IMR-90 (cell line): ENCODE measurements around the gene IDS. TPM values are rescaled to one million over a fixed set of nuclear protein-coding genes. Genes with fewer than 3 reads are reported as not detected.

Experiments
- ATAC-seq: fragments of 200-7000 bp; cut with Tn5 transposase; 2 replicates; pipeline ENCODE4 v1.9.1; 2020; ENCODE audit warnings: low read depth, mild to moderate bottlenecking, moderate library complexity
- BruUV-seq: library from RNA; stranded (reverse); fragments of 400-500 nt; replicated peaks from 2 replicates; lab custom pipeline; 2021; lab: Mats Ljungman, UMichigan
- CTCF ChIA-PET: fragments of 300-600 bp; formaldehyde crosslinking; extraction: SDS; loops from one replicate; lab custom pipeline; 2021; ENCODE audit warnings: antibody characterized with exemption; lab: Yijun Ruan, JAX
- POLR2A ChIA-PET: fragments of 300-600 bp; sonication (Branson Sonifier 250); formaldehyde crosslinking; loops from one replicate; lab custom pipeline; 2022; ENCODE audit warnings: antibody characterized with exemption; ENCODE audit not compliant: unreplicated experiment; lab: Charles Lee
- DNase-seq: peaks from one replicate; pipeline ENCODE4 v3.0.0; 2013
- H2AFZ ChIP-seq: replicated peaks from 2 replicates; pipeline ENCODE3; 2013; ENCODE audit warnings: low read length, mild to moderate bottlenecking; ENCODE audit not compliant: poor library complexity
- H2AK5ac ChIP-seq: 2 replicates; pipeline ENCODE4 v1.6.1; 2013; ENCODE audit warnings: low read depth, low read length, inconsistent platforms
- H2AK9ac ChIP-seq: replicated peaks from 2 replicates; pipeline ENCODE3; 2013; ENCODE audit warnings: mild to moderate bottlenecking, low read depth, low read length, moderate library complexity; ENCODE audit not compliant: poor library complexity
- H2BK120ac ChIP-seq: 2 replicates; pipeline ENCODE4 v1.6.1; 2013; ENCODE audit warnings: low read depth, low read length, inconsistent platforms
- H2BK15ac ChIP-seq: 3 replicates; pipeline ENCODE4 v1.6.1; 2013; ENCODE audit warnings: low read depth, low read length, inconsistent platforms
- H2BK20ac ChIP-seq: 2 replicates; pipeline ENCODE4 v1.6.1; 2013; ENCODE audit warnings: low read depth, mild to moderate bottlenecking, inconsistent platforms, low read length, moderate library complexity
- H2BK5ac ChIP-seq: 2 replicates; pipeline ENCODE4 v1.6.1; 2013; ENCODE audit warnings: mild to moderate bottlenecking, low read depth, low read length, inconsistent platforms; ENCODE audit not compliant: poor library complexity, severe bottlenecking
- H3K14ac ChIP-seq: replicated peaks from 2 replicates; pipeline ENCODE4 v1.6.1; 2013; ENCODE audit warnings: low read depth, low read length, inconsistent platforms
- H3K18ac ChIP-seq: 2 replicates; pipeline ENCODE4 v1.6.1; 2013; ENCODE audit warnings: low read depth, low read length, control low read depth
- H3K23ac ChIP-seq: 2 replicates; pipeline ENCODE4 v1.6.1; 2013; ENCODE audit warnings: low read depth, low read length, inconsistent platforms
- H3K27ac ChIP-seq: 2 replicates; pipeline ENCODE4 v1.5.1; 2013; ENCODE audit warnings: mild to moderate bottlenecking, control low read depth, low read length; ENCODE audit not compliant: insufficient read depth
- H3K27me3 ChIP-seq: 2 replicates; pipeline ENCODE4 v1.6.1; 2013; ENCODE audit warnings: low read length; ENCODE audit not compliant: control insufficient read depth, insufficient read depth
- H3K36me3 ChIP-seq: 2 replicates; pipeline ENCODE4 v1.6.1; 2013; ENCODE audit warnings: low read length, mixed read lengths; ENCODE audit not compliant: control insufficient read depth, insufficient read depth
- H3K4ac ChIP-seq: 2 replicates; pipeline ENCODE4 v1.6.1; 2013; ENCODE audit warnings: low read depth, low read length, inconsistent platforms
- H3K4me1 ChIP-seq: 2 replicates; pipeline ENCODE4 v1.6.1; 2013; ENCODE audit warnings: low read length, mixed read lengths; ENCODE audit not compliant: control insufficient read depth, insufficient read depth
- H3K4me2 ChIP-seq: 2 replicates; pipeline ENCODE4 v1.6.1; 2013; ENCODE audit warnings: low read depth, mild to moderate bottlenecking, control low read depth, low read length, moderate library complexity
- H3K4me3 ChIP-seq: 2 replicates; pipeline ENCODE4 v1.5.1; 2013; ENCODE audit warnings: low read depth, mild to moderate bottlenecking, control low read depth, low read length, moderate library complexity; ENCODE audit not compliant: insufficient read depth
- H3K56ac ChIP-seq: 2 replicates; pipeline ENCODE4 v1.6.1; 2013; ENCODE audit warnings: low read length, inconsistent platforms; ENCODE audit not compliant: insufficient read depth; ENCODE audit errors: extremely low read depth
- H3K79me1 ChIP-seq, 2 experiments: 2 replicates each; pipeline ENCODE4 v1.6.1; 2013; ENCODE audit warnings: low read length in 2 of 2, inconsistent platforms in 1 of 2, low read depth in 1 of 2
- H3K9ac ChIP-seq: 2 replicates; pipeline ENCODE4 v1.6.1; 2013; ENCODE audit warnings: low read depth, low read length, control low read depth
- H3K9me1 ChIP-seq: 2 replicates; pipeline ENCODE4 v1.6.1; 2013; ENCODE audit warnings: low read length, inconsistent platforms; ENCODE audit not compliant: insufficient read depth
- H3K9me3 ChIP-seq: 2 replicates; pipeline ENCODE4 v1.6.1; 2013; ENCODE audit warnings: low read length; ENCODE audit not compliant: control insufficient read depth, insufficient read depth
- H4K20me1 ChIP-seq: 2 replicates; pipeline ENCODE4 v1.6.1; 2013; ENCODE audit warnings: low read length, inconsistent platforms; ENCODE audit not compliant: insufficient read depth
- H4K5ac ChIP-seq: 2 replicates; pipeline ENCODE4 v1.6.1; 2013; ENCODE audit warnings: mild to moderate bottlenecking, low read depth, low read length, control low read depth
- H4K8ac ChIP-seq, 2 experiments: 2 replicates each; pipeline ENCODE4 v1.6.1; 2013; ENCODE audit warnings: low read depth in 2 of 2, low read length in 2 of 2, control low read depth in 1 of 2, inconsistent platforms in 1 of 2
- H4K91ac ChIP-seq: 2 replicates; pipeline ENCODE4 v1.6.1; 2013; ENCODE audit warnings: low read depth, low read length, inconsistent platforms; ENCODE audit not compliant: insufficient read depth
- POLR2A ChIP-seq: IDR thresholded peaks from 2 replicates; pipeline ENCODE4 v1.6.1; 2012; ENCODE audit warnings: mild to moderate bottlenecking, low read depth, low read length
- RFX5 ChIP-seq: IDR thresholded peaks from 2 replicates; pipeline ENCODE4 v1.8.0; 2012; ENCODE audit warnings: low read depth, mild to moderate bottlenecking, low read length, moderate library complexity
- WGBS, 2 experiments: methylation state at CpG; one replicate each; pipeline versions ENCODE4 v1.1.5 to v1.1.7; 2013; ENCODE audit warnings: missing lambda C conversion rate in 2 of 2; ENCODE audit not compliant: insufficient read length in 1 of 2; ENCODE audit errors: extremely low coverage in 2 of 2; 5-methylcytosine and 5-hydroxymethylcytosine counted together
- dilution Hi-C: fragments of 300-500 bp; cut with HindIII; formaldehyde crosslinking; loops from one replicate; pipeline ENCODE4 v1.14.3; 2018; ENCODE audit warnings: low sequenced_read_pairs; ENCODE audit not compliant: unreplicated experiment
- in situ Hi-C: fragments of 300-500 bp; cut with MboI; formaldehyde crosslinking; loops from 3 replicates; pipeline ENCODE4 v1.14.3; 2019; ENCODE audit warnings: low sequenced_read_pairs, inconsistent platforms, mixed read lengths
- intact Hi-C: fragments of 100-400 bp; cut with micrococcal nuclease; formaldehyde crosslinking; loops from 2 replicates; pipeline ENCODE4 v1.10.0; 2022
- polyA plus RNA-seq, 3 experiments: library from polyadenylated mRNA; depleted of rRNA; stranded (reverse); fragments of >200 nt; gene quantifications; 2 replicates each; pipeline ENCODE4 v1.2.3, GENCODE V29; 2012; ENCODE audit warnings: low replicate concordance in 1 of 3
- total RNA-seq: library from RNA; depleted of rRNA; stranded (reverse); fragments of >200 nt; gene quantifications from 2 replicates; pipeline ENCODE4 v1.2.3, GENCODE V29; 2012

IDS gene
- total and polyA plus RNA-seq, 2 of the 4 experiments (the other 2 are of a cell fraction), result 26.3 to 56.9 TPM

- no TSS peak for BruUV-seq
- intact Hi-C loops (no loop called here), dilution Hi-C loops (no loop called here), in situ Hi-C loops (no loop called here)
- ChIA-PET CTCF (no interaction called here), POLR2A (no interaction called here)
- H3K4ac ChIP-seq, result no peak overlapping the region
- no peak overlapping the region for H4K5ac ChIP-seq
- H3K27ac ChIP-seq, result no peak overlapping the region
- no peaks in the 10 kb centered on the region for H3K9me3 ChIP-seq
- no peak overlapping the region for H2BK20ac ChIP-seq
- no peak overlapping the region for H3K56ac ChIP-seq
- no peak overlapping the region for H3K14ac ChIP-seq
- no peak overlapping the region for H3K18ac ChIP-seq
- no peak overlapping the region for H2BK5ac ChIP-seq
- no peaks in the 10 kb centered on the region for H3K9me1 ChIP-seq
- no peak overlapping the region for H3K4me3 ChIP-seq
- no peak overlapping the region for H3K9ac ChIP-seq
- no peak overlapping the region for H4K8ac ChIP-seq
- H4K20me1 ChIP-seq, result no peaks in the 10 kb centered on the region
- no peaks in the 10 kb centered on the region for H3K79me1 ChIP-seq
- H2AK9ac ChIP-seq, result no peak overlapping the region
- H2AK5ac ChIP-seq, result no peak overlapping the region
- H3K36me3 ChIP-seq, result no peaks in the 10 kb centered on the region
- H4K91ac ChIP-seq, result no peak overlapping the region
- H2BK120ac ChIP-seq, result no peak overlapping the region
- no CpG with 5 or more reads among the region's 4 CpGs for WGBS, 2 experiments
- H3K27me3 ChIP-seq, result no peaks in the 10 kb centered on the region
- no peak overlapping the region for H2BK15ac ChIP-seq
- no peak overlapping the region for H2AFZ ChIP-seq
- TF ChIP-seq POLR2A (no peak), RFX5 (no peak)
- no peak for ATAC-seq
- DNase-seq, result no peak
- H3K4me1 ChIP-seq, result no peaks in the 10 kb centered on the region
- H3K4me2 ChIP-seq, result no peak overlapping the region
- H3K23ac ChIP-seq, result no peak overlapping the region
Observed at GRCh38 chrX:149433451-149433850, 71.7 kb downstream of the IDS start.
